GM23248 (cell line): ENCODE measurements around the gene GNL3. TPM values are rescaled to one million over a fixed set of nuclear protein-coding genes. Genes with fewer than 3 reads are reported as not detected.

ENCODE experiments used
- DNase-seq: peaks from one replicate; pipeline ENCODE4 v3.0.0-alpha.2; 2015
- H2AFZ ChIP-seq: fragments of 200-600 bp; sonication (generic); 2 replicates; pipeline ENCODE4 v1.6.1; 2016; ENCODE audit warnings: antibody characterized with exemption
- H3F3A ChIP-seq: fragments of 200-600 bp; sonication (generic); 2 replicates; pipeline ENCODE4 v1.6.1; 2016; ENCODE audit warnings: mild to moderate bottlenecking, antibody characterized with exemption, mixed run types; ENCODE audit not compliant: insufficient read depth
- H3K27ac ChIP-seq: fragments of 200-600 bp; sonication (generic); 2 replicates; pipeline ENCODE4 v1.5.1; 2016; ENCODE audit warnings: mild to moderate bottlenecking
- H3K27me3 ChIP-seq: fragments of 200-600 bp; sonication (generic); replicated peaks from 2 replicates; pipeline ENCODE4 v1.6.1; 2016; ENCODE audit warnings: mild to moderate bottlenecking; ENCODE audit not compliant: insufficient read depth
- H3K36me3 ChIP-seq: fragments of 200-600 bp; sonication (generic); 2 replicates; pipeline ENCODE4 v1.6.1; 2016; ENCODE audit warnings: low read depth, mild to moderate bottlenecking
- H3K4me1 ChIP-seq: fragments of 200-600 bp; sonication (generic); 2 replicates; pipeline ENCODE4 v1.6.1; 2016; ENCODE audit warnings: mild to moderate bottlenecking; ENCODE audit not compliant: insufficient read depth
- H3K4me2 ChIP-seq: fragments of 200-600 bp; sonication (generic); one replicate; pipeline ENCODE4 v1.6.1; 2016; ENCODE audit warnings: mild to moderate bottlenecking; ENCODE audit not compliant: unreplicated experiment
- H3K4me3 ChIP-seq: fragments of 200-600 bp; sonication (generic); 2 replicates; pipeline ENCODE4 v1.5.1; 2016; ENCODE audit warnings: mild to moderate bottlenecking
- H3K79me2 ChIP-seq: fragments of 200-600 bp; sonication (generic); 2 replicates; pipeline ENCODE4 v1.6.1; 2016; ENCODE audit warnings: mild to moderate bottlenecking; ENCODE audit not compliant: insufficient read depth
- H3K9ac ChIP-seq: fragments of 200-600 bp; sonication (generic); 2 replicates; pipeline ENCODE4 v1.6.1; 2016; ENCODE audit warnings: mild to moderate bottlenecking
- H3K9me2 ChIP-seq: fragments of 200-600 bp; sonication (generic); 2 replicates; pipeline ENCODE4 v1.6.1; 2016; ENCODE audit warnings: mixed run types, mild to moderate bottlenecking, moderate library complexity; ENCODE audit not compliant: insufficient read depth
- H3K9me3 ChIP-seq: fragments of 200-600 bp; sonication (generic); one replicate; pipeline ENCODE4 v1.6.1; 2017; ENCODE audit warnings: low read depth
- H4K20me1 ChIP-seq: fragments of 200-600 bp; sonication (generic); 2 replicates; pipeline ENCODE4 v1.6.0; 2016; ENCODE audit not compliant: insufficient read depth
- EZH2 ChIP-seq: fragments of 200-600 bp; sonication (generic); IDR thresholded peaks from 2 replicates; pipeline ENCODE4 v1.6.1; 2018; ENCODE audit warnings: antibody characterized with exemption, mild to moderate bottlenecking; ENCODE audit not compliant: insufficient read depth, poor library complexity, severe bottlenecking
- EZH2phosphoT487 ChIP-seq: fragments of 200-600 bp; sonication (generic); IDR thresholded peaks from 2 replicates; pipeline ENCODE4 v1.6.1; 2018; ENCODE audit warnings: antibody characterized with exemption, moderate library complexity, mild to moderate bottlenecking, low read depth; ENCODE audit not compliant: insufficient read depth
- WGBS, 2 experiments: methylation state at CpG; one replicate each; pipeline ENCODE4 v1.1.6; 2015 to 2017; ENCODE audit warnings: low lambda C conversion rate in 2 of 2, low coverage in 1 of 2; ENCODE audit errors: missing lambda C conversion rate in 2 of 2; 5-methylcytosine and 5-hydroxymethylcytosine counted together
- in situ Hi-C: fragments of 300-500 bp; cut with MboI; formaldehyde crosslinking; loops from 2 replicates; pipeline ENCODE4 v1.15.0; 2020
- polyA plus RNA-seq: library from polyadenylated mRNA; unstranded; fragments of >200 nt; fragmentation: Nextera tagmentation; extraction: Ambion mirVana; gene quantifications from 2 replicates; pipeline ENCODE4 v1.2.1, GENCODE V29; 2016
- small RNA-seq: library from RNA; depleted of rRNA; stranded (forward); fragments of <200 nt; gene quantifications from one replicate; pipeline ENCODE3, GENCODE V24; 2014; ENCODE audit warnings: low read depth, low replicate concordance
- total RNA-seq: library from RNA; depleted of rRNA; stranded (reverse); fragments of >200 nt; shearing (Covaris generic); gene quantifications from 2 replicates; pipeline ENCODE4 v1.2.3, GENCODE V29; 2014; rRNA removed

Gene GNL3
- total and polyA plus RNA-seq, 2 experiments from 2014 or later, result 98.8 to 108 TPM

DNA sequence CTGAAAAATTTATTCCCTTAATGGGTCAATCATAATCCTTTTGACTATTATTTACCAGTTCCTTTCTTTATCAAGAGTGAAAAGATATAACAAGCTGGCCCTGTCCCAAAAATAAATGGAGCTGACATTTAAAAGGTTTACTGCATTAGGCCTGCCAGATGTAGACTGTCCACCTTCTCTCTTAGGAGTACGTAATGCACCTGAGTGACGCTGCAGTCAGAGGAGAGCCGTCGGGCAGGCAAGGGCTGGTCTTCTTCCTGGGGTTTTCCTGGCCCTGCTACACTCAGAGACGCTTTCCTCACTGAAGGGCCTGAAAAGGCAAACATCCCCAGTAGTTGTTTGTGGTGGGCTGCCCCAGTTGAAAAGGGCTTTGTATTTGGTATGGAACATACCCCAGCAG is 57.3 kb downstream of the GNL3 start:
- no peak overlapping the region for H3K4me3 ChIP-seq
- no peak overlapping the region for H3K27ac ChIP-seq
- in situ Hi-C loops, result no loop called here
- no peaks in the 10 kb centered on the region for H3K9me3 ChIP-seq
- H2AFZ ChIP-seq, result no peak overlapping the region
- H3K27me3 ChIP-seq, result no peaks in the 10 kb centered on the region
- no peak overlapping the region for H3K4me2 ChIP-seq
- no peak for DNase-seq
- peaks cover 21% of the 10 kb centered on the region for H3K36me3 ChIP-seq
- no peaks in the 10 kb centered on the region for H4K20me1 ChIP-seq
- WGBS, 2 experiments, result 85 to 87% methylated on average over 5 of the region's 5 CpGs
- H3K4me1 ChIP-seq, result no peaks in the 10 kb centered on the region
- H3K9me2 ChIP-seq, result no peaks in the 10 kb centered on the region
- H3F3A ChIP-seq, result no peaks in the 10 kb centered on the region
- H3K79me2 ChIP-seq, result no peaks in the 10 kb centered on the region
- TF ChIP-seq EZH2phosphoT487 (no peak), EZH2 (no peak)
- no peak overlapping the region for H3K9ac ChIP-seq

DNA sequence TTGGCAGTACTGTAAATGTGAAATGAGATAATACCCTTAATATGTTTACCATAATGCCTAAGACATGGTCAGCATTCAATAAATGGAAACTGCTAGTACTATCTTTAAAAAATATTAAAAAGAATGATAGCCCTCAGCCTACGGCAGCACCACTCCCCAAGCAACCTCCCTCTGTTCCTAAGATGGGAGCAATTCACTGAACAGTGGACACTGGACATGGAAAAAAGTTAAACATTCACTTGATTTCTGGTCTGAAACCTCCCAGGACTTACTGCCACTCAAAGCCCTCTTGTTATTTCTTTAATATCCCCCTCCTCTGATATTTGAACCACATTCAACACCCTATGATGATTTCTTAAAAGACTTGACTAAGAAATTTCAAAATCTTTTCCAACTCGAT is 57.9 kb downstream of the GNL3 start:
- 94 to 97% methylated on average over 2 of the region's 2 CpGs for WGBS, 2 experiments
- Histone ChIP-seq H3K4me3 (no peak overlapping the region), H3K27me3 (no peaks in the 10 kb centered on the region), H3K27ac (no peak overlapping the region), H3F3A (no peaks in the 10 kb centered on the region), H4K20me1 (no peaks in the 10 kb centered on the region), H3K36me3 (peaks cover 21% of the 10 kb centered on the region), H3K4me1 (no peaks in the 10 kb centered on the region), H3K9me3 (no peaks in the 10 kb centered on the region), H3K9ac (no peak overlapping the region), H3K9me2 (no peaks in the 10 kb centered on the region), H3K4me2 (no peak overlapping the region), H2AFZ (no peak overlapping the region), H3K79me2 (no peaks in the 10 kb centered on the region)
- in situ Hi-C loops, result no loop called here
- no peak for TF ChIP-seq EZH2phosphoT487
- no peak for TF ChIP-seq EZH2
- no peak for DNase-seq

Small RNA genes within 50 kb of the gene (small RNA-seq; reads per million reads assigned to genes)
- not detected for gene AC006254.2
- 2,210 reads per million, percentile 99 among the genes with 10 or more reads in this experiment for gene RF00569
- gene RF01183, result not detected
- gene SNORD19, result 0.68 reads per million, percentile 18 among the genes with 10 or more reads in this experiment
- not detected for gene SNORD19B
- gene SNORD69, result 169 reads per million, percentile 96 among the genes with 10 or more reads in this experiment

Other genes starting within 250 kb of the GNL3 start
- not detected in 2 replicates for gene SEMA3G, start 240.9 kb upstream of the GNL3 start, total RNA-seq
- 0.06 and 0.21 TPM in 2 replicates for gene SEMA3G, start 240.9 kb upstream of the GNL3 start, polyA plus RNA-seq
- not detected in 2 replicates for gene TNNC1, start 232.0 kb upstream of the GNL3 start, total RNA-seq
- gene TNNC1, start 232.0 kb upstream of the GNL3 start, polyA plus RNA-seq, result 0.38 TPM in 1 of 2 replicates, not detected in the other
- 53.7 and 70.4 TPM in 2 replicates for gene NISCH, start 230.4 kb upstream of the GNL3 start, total RNA-seq
- gene NISCH, start 230.4 kb upstream of the GNL3 start, polyA plus RNA-seq, result 31.8 and 32.8 TPM in 2 replicates
- gene STAB1, start 190.7 kb upstream of the GNL3 start, total RNA-seq, result under 0.01 TPM in 1 of 2 replicates, not detected in the other
- not detected in 2 replicates for gene STAB1, start 190.7 kb upstream of the GNL3 start, polyA plus RNA-seq
- gene NT5DC2, start 152.2 kb upstream of the GNL3 start, total RNA-seq, result 111 and 134 TPM in 2 replicates
- gene NT5DC2, start 152.2 kb upstream of the GNL3 start, polyA plus RNA-seq, result 49.9 and 51.1 TPM in 2 replicates
- gene UQCC5, start 149.4 kb upstream of the GNL3 start, total RNA-seq, result 0.32 and 5.3 TPM in 2 replicates
- 60.7 and 64.2 TPM in 2 replicates for gene UQCC5, start 149.4 kb upstream of the GNL3 start, polyA plus RNA-seq
- gene PBRM1, start 119 bp upstream of the GNL3 start, total RNA-seq, result 30.1 and 42.6 TPM in 2 replicates
- gene PBRM1, start 119 bp upstream of the GNL3 start, polyA plus RNA-seq, result 53.5 and 60.3 TPM in 2 replicates
- 148 and 151 TPM in 2 replicates for gene GLT8D1, start 19.8 kb downstream of the GNL3 start, total RNA-seq
- gene GLT8D1, start 19.8 kb downstream of the GNL3 start, polyA plus RNA-seq, result 140 and 149 TPM in 2 replicates
- gene SPCS1, start 20.1 kb downstream of the GNL3 start, total RNA-seq, result 184 and 271 TPM in 2 replicates
- 366 and 369 TPM in 2 replicates for gene SPCS1, start 20.1 kb downstream of the GNL3 start, polyA plus RNA-seq
- 15.8 and 17.6 TPM in 2 replicates for gene NEK4, start 84.9 kb downstream of the GNL3 start, total RNA-seq
- gene NEK4, start 84.9 kb downstream of the GNL3 start, polyA plus RNA-seq, result 8.4 and 8.7 TPM in 2 replicates
- gene ITIH1, start 91.6 kb downstream of the GNL3 start, total RNA-seq, result not detected in 2 replicates
- not detected in 2 replicates for gene ITIH1, start 91.6 kb downstream of the GNL3 start, polyA plus RNA-seq
- not detected in 2 replicates for gene ITIH3, start 108.8 kb downstream of the GNL3 start, total RNA-seq
- gene ITIH3, start 108.8 kb downstream of the GNL3 start, polyA plus RNA-seq, result not detected in 2 replicates
- 0.11 TPM in 1 of 2 replicates, not detected in the other for gene ITIH4, start 144.6 kb downstream of the GNL3 start, total RNA-seq
- not detected in 2 replicates for gene ITIH4, start 144.6 kb downstream of the GNL3 start, polyA plus RNA-seq
- not detected in 2 replicates for gene MUSTN1, start 149.0 kb downstream of the GNL3 start, total RNA-seq
- gene MUSTN1, start 149.0 kb downstream of the GNL3 start, polyA plus RNA-seq, result not detected in 2 replicates
- 10.3 and 11.5 TPM in 2 replicates for gene STIMATE, start 211.5 kb downstream of the GNL3 start, total RNA-seq
- gene STIMATE, start 211.5 kb downstream of the GNL3 start, polyA plus RNA-seq, result 9.2 and 9.3 TPM in 2 replicates